ENCODE results near the gene EEA1.

EEA1 gene

GRCh38 chr12:92726850-92727249 is 202.2 kb downstream of the EEA1 start:
- in situ Hi-C loops (cut with HindIII; ENCODE audit: low sequenced_read_pairs) = no loop called here

DNA sequence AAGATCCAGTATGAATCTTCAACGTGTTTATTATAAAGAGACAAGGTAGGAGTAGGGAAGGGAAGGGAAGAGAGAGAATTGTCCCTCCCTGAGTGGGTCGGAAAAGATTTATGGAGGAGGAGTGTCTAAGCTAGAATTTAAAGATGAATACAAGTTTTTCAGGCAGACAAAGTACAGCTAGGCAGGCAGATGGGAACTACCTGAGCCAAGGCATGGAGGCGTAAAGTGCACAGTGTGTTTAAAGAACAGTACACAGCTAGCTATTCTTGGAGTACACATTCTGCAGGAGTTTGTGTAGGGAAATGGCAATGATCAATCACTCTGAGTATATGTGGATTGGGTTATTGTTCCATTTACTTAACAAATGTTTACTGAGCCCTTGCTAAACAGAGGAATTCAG is 206.2 kb downstream of the EEA1 start:
- in situ Hi-C loops (cut with HindIII; ENCODE audit: low sequenced_read_pairs) = no loop called here

GRCh38 chr12:92721656-92722055 is 207.4 kb downstream of the EEA1 start:
- in situ Hi-C loops (cut with HindIII; ENCODE audit: low sequenced_read_pairs) = no loop called here

DNA sequence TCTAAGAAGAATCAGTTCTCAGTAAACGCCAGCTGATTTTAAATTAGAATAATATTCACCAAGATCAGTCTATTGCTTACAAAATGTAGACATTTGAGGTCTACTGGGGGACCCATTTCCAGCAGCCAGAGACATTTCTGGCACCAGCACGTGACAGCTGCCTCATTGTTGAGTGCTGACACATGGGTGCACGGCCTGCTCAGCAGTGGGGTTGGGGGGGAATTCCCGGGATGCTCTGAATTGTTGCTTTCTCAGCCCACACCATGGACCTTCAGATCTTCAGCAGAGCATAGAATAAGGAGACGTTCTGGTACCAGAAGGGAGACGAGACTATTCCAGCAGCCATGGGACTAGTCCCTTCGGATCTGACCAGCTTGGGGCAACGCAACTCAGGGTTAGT is 208.0 kb downstream of the EEA1 start:
- in situ Hi-C loops (cut with HindIII; ENCODE audit: low sequenced_read_pairs) = no loop called here

Measured in endothelial cell of hepatic sinusoid (primary cell).